Neural crest cell (in vitro differentiated cells): ENCODE measurements around the gene ICA1. TPM values are rescaled to one million over a fixed set of nuclear protein-coding genes. Genes with fewer than 3 reads are reported as not detected.

Source experiments
- DNase-seq: peaks from one replicate; pipeline ENCODE4 v3.0.0; 2021; ENCODE audit warnings: low read depth, mixed read lengths, low spot score
- H3K27ac Mint-ChIP-seq: one replicate; pipeline ENCODE4 v1.8.0; 2021; ENCODE audit warnings: mild to moderate bottlenecking, mixed read lengths; ENCODE audit not compliant: unreplicated experiment
- H3K27me3 Mint-ChIP-seq: 2 replicates; pipeline ENCODE4 v1.8.0; 2021; ENCODE audit warnings: low read depth, mild to moderate bottlenecking, mixed read lengths
- H3K36me3 Mint-ChIP-seq: 2 replicates; pipeline ENCODE4 v1.8.0; 2021; ENCODE audit warnings: low read depth, mild to moderate bottlenecking, mixed read lengths
- H3K4me1 Mint-ChIP-seq: 2 replicates; pipeline ENCODE4 v1.8.0; 2021; ENCODE audit warnings: mixed read lengths
- H3K4me3 Mint-ChIP-seq: one replicate; pipeline ENCODE4 v1.8.0; 2021; ENCODE audit warnings: mild to moderate bottlenecking, mixed read lengths
- H3K9me3 Mint-ChIP-seq: 2 replicates; pipeline ENCODE4 v1.8.0; 2021; ENCODE audit warnings: mixed read lengths
- total RNA-seq: library from RNA; stranded (reverse); gene quantifications from 2 replicates; pipeline ENCODE4 v1.2.1, GENCODE V29; 2021
- TF ChIP-seq, protein P1 (sequence below): fragments of 200-600 bp; sonication (generic); conservative IDR thresholded peaks from 2 replicates; pipeline ENCODE4 v1.5.0; 2021; ENCODE audit warnings: antibody characterized with exemption, mild to moderate bottlenecking

ICA1 gene
- total RNA-seq, 1 donor from 2014 or later = 4.2 TPM

DNA sequence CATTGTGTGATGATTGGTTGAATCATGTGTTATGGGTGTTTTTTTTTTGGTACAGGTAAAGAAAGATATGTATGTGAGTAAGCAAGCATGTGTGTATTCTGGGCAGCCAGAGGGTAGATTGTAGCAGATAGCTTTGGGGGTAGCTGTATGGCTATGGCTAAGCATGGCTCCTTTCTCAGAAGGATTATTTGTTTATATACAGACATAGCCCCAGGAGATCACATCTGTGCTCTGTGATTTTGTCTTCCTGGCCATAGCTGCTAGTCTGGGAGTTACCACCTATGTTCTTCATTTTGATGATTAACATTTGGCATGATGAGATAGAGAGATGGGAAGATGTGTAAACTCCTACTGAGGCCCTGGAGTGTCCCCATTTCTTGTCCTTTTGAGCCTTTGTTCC is 23.2 kb upstream of the ICA1 start:
- Mint-ChIP-seq H3K4me1 (no peaks in the 10 kb centered on the region), H3K4me3 (no peak overlapping the region), H3K27ac (no peak overlapping the region), H3K9me3 (no peaks in the 10 kb centered on the region), H3K27me3 (no peaks in the 10 kb centered on the region), H3K36me3 (no peaks in the 10 kb centered on the region)
- DNase-seq = no peak
- TF ChIP-seq, protein P1, sequence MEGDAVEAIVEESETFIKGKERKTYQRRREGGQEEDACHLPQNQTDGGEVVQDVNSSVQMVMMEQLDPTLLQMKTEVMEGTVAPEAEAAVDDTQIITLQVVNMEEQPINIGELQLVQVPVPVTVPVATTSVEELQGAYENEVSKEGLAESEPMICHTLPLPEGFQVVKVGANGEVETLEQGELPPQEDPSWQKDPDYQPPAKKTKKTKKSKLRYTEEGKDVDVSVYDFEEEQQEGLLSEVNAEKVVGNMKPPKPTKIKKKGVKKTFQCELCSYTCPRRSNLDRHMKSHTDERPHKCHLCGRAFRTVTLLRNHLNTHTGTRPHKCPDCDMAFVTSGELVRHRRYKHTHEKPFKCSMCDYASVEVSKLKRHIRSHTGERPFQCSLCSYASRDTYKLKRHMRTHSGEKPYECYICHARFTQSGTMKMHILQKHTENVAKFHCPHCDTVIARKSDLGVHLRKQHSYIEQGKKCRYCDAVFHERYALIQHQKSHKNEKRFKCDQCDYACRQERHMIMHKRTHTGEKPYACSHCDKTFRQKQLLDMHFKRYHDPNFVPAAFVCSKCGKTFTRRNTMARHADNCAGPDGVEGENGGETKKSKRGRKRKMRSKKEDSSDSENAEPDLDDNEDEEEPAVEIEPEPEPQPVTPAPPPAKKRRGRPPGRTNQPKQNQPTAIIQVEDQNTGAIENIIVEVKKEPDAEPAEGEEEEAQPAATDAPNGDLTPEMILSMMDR = no peak

DNA sequence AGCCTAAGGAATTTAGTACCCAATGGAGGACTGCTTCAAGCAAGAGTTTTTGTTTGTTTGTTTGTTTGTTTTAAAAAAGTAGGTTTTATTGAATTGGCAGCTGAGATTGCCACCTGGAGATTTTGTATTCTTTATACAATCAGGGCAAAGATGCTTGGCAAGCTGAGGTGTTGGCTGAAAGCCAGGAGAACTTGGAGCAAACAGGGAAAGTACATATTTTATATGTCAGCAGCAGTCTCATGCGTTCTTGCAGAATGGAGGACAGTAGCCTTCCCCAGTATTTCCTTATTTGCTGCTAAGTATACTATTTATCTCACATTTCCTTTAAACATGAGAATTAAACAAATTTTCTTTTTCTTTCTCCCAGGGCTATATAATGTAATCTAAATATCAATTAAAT is 22.6 kb upstream of the ICA1 start:
- no peaks in the 10 kb centered on the region for H3K4me1 Mint-ChIP-seq
- H3K36me3 Mint-ChIP-seq = no peaks in the 10 kb centered on the region
- H3K9me3 Mint-ChIP-seq = no peaks in the 10 kb centered on the region
- DNase-seq = no peak
- TF ChIP-seq, protein P1 = no peak
- H3K4me3 Mint-ChIP-seq = no peak overlapping the region
- no peaks in the 10 kb centered on the region for H3K27me3 Mint-ChIP-seq
- H3K27ac Mint-ChIP-seq = no peak overlapping the region

DNA sequence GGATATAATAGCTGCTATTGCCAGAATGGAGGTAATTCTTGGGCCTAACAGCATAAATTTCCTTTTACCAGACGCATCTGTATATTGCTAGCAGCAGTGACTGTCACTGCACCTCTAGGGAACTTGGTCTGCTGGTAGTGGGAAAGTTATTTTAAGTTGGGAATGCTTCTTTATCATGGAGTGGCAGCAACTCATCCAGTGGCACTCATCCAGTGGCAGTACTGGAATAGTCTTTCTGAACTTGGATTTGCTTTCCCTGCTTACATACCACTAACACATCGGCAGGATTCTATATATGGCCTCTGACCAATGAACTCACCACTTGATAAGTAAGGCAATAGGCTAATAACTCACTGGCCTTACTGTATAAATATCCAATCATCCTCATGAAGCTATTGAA is 22.0 kb upstream of the ICA1 start:
- H3K36me3 Mint-ChIP-seq = no peaks in the 10 kb centered on the region

DNA sequence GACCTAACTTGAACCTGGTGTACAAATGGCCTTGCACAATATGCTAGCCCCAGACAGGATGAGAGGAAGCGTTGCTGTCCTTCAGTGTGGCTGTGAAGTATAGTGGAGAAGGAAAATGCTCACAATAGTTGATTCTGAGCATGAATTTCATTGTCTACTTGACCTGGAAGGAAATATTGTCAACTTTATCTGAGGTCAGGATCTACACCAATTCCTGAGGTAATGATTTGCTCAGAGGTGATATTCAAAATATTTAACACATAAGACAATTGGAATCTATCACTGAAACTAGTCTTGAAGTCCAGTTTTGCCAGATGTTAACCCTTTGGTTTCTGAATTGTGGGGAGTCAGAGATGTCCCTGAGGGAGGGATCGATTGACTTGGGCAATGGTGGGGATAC is 20.9 kb upstream of the ICA1 start:
- Mint-ChIP-seq H3K27ac (no peak overlapping the region), H3K36me3 (no peaks in the 10 kb centered on the region), H3K27me3 (no peaks in the 10 kb centered on the region), H3K9me3 (no peaks in the 10 kb centered on the region), H3K4me3 (no peak overlapping the region), H3K4me1 (no peaks in the 10 kb centered on the region)
- TF ChIP-seq, protein P1 = no peak
- DNase-seq = no peak

More for the DNA sequence above, 22.0 kb upstream of the ICA1 start:
- Mint-ChIP-seq H3K9me3 (no peaks in the 10 kb centered on the region), H3K4me1 (no peaks in the 10 kb centered on the region), H3K27me3 (no peaks in the 10 kb centered on the region), H3K27ac (no peak overlapping the region), H3K4me3 (no peak overlapping the region)
- DNase-seq = no peak
- TF ChIP-seq, protein P1 = no peak

DNA sequence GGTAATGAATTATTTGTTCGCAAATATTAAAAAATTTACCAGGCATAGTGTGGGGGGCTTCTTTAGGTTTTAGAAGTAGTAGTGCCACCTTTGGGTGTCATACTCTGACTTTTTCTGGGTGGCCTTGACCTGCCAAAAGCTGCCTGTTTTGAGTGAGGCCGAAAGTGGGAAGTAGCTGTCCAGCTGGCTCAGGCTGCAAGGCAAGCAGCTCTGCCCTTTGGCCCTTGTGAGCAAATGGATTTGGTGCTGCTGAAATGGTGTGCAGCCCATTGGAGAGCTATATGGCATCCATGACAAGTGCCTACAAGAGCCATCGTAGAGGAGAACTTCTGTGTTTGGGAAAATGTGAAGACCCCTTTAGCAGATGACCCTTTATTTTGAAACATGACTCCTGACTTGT is 20.2 kb upstream of the ICA1 start:
- Mint-ChIP-seq H3K27me3 (no peaks in the 10 kb centered on the region), H3K36me3 (no peaks in the 10 kb centered on the region), H3K27ac (no peak overlapping the region), H3K4me3 (no peak overlapping the region), H3K9me3 (no peaks in the 10 kb centered on the region), H3K4me1 (no peaks in the 10 kb centered on the region)
- TF ChIP-seq, protein P1 = no peak
- DNase-seq = no peak

DNA sequence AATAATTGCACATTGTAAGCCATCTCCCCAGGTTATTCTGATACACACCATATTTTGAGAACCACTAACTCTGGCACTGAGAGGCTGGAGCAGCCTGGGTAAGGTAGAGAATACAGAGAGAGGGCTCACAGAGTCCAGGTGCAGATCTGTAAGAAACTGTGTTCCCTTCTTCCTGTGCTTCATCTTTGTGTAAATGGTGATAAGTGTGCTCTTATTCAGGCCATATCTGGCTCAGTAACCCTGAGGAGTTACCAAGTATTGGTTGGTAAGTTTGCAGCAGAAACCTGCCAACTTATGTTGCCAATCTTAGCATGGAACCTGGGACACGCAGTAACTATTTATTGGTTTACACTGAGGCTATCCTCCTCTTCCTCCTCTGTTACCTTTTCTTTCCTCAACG is 16.2 kb upstream of the ICA1 start:
- Mint-ChIP-seq H3K4me1 (no peaks in the 10 kb centered on the region), H3K9me3 (no peaks in the 10 kb centered on the region), H3K27me3 (peaks cover 11% of the 10 kb centered on the region), H3K27ac (no peak overlapping the region), H3K4me3 (no peak overlapping the region), H3K36me3 (no peaks in the 10 kb centered on the region)
- TF ChIP-seq, protein P1 = no peak
- DNase-seq = no peak
